Left ventricle myocardium superior (tissue), 1 donor: ENCODE results near the gene CLIP2. TPM values are rescaled to one million over a fixed set of nuclear protein-coding genes. Genes with fewer than 3 reads are reported as not detected.

Experiments used
- ATAC-seq: fragments of 200-7000 bp; cut with Tn5 transposase; one replicate; pipeline ENCODE4 v1.9.1; 2020; ENCODE audit warnings: mild to moderate bottlenecking, moderate library complexity
- DNase-seq: peaks from one replicate; pipeline ENCODE4 v3.0.0-alpha.2; 2020
- intact Hi-C: fragments of 100-400 bp; cut with micrococcal nuclease; formaldehyde crosslinking; loops from one replicate; pipeline ENCODE4 v1.11.0; 2022
- total RNA-seq: library from RNA; stranded (reverse); fragmentation: NEBNext Ultra II Directional; extraction: Animal tissue kit (Norgen Biotek cat#: 25700); gene quantifications from one replicate; pipeline ENCODE4 v1.2.1, GENCODE V29; 2021
- donor health status: DM: no; HTN: yes; CAD: no; lungs with severe emphysema.

The CLIP2 gene
- total RNA-seq, 1 donor from 2014 or later = 6.9 TPM

DNA sequence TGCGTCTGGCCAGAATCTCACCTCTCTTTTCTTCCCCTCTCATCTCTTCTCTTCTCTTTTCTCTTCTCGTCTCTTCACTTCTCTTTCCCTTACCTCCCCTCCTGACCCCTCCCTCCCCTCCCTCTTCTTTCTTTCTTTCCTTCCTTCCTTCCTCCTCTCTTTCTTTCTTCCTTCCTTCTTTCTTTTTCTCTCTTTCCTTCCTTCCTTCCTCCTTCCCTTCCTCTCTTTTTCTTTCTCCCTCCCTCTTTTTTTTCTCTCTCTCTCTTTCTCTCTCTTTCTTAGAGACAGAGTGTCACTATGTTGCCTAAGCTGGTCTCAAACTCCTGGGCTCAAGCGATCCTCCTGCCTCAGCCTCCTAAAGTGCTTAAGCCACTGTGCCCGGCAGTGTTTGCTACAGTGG lies 159.9 kb downstream of the CLIP2 start:
- intact Hi-C loops = no loop called here
- DNase-seq = no peak
- no peak for ATAC-seq

DNA sequence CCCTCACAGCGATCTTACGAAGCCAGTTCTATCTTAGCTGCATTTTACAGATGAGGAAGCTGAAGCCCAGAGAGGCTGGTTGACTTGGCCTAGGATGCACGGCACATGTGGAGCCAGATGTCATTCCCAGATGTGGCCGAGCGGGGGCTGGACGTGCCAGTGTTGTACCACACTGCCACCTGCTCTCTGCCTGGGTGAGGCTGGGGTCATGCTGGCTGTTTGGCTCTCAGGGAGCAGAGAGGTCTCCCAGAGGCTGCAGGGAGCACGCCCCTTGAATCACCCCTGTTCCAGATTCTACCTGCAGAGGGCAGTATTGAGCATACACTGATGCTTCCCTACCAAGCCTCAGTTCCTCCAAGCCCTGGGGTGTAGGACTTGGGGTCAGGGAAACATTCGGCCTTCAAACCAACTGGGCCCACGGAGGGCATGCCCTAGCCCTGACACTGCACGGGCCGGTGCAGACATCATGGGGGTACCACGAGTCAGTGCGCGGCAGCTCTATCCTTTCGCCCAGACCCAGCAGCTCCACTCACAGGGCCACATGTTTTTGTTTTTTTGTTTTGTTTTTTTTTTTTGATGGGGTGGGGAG lies 160.7 kb downstream of the CLIP2 start:
- ATAC-seq (peak; percentile 20), DNase-seq (peak; percentile 29)
- intact Hi-C loops = no loop called here

GRCh38 chr7:74452748-74453321 lies 163.6 kb downstream of the CLIP2 start:
- DNase-seq (peak; percentile 33), ATAC-seq (peak; percentile 23)
- intact Hi-C loops = no loop called here

DNA sequence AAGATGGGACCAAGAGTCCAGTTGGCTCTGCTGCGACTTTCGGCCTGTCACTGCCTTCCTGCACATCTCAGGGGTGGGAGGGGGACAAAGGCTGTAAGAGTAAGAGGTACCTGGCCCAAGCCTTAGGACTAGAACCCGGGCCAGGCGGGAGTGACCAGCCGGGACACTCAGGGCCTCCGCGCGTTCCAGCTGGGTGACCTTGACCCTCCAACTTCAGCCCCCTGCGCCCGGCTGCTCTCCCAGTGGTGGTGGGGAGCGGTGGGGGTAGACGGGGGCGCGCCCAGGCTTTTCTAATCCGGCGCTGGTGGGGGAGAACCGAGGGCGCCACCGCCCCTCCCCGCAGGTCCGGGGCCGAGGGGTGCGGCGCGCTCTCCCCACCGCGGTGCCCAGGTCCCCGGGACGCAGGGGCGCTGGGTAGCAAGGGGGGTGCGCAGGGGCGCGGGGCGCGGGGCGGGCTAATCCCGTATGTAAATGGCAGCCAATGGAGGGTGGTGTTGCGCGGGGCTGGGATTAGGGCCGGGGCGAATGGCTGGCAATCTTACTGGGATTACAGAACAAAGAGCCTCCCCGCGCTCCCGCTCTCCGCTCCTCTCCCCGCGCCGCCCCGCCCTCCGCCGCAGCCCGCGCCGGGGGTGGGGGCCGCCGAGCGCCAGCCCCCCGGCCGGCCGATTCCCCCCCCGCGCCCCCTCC lies 164.3 kb downstream of the CLIP2 start, which contains the start of gene GTF2IRD1:
Gene GTF2IRD1, plus strand, starts transcription at position 585 of the 690 bp plus-strand sequence. CDS start 54,175 bp downstream, outside the sequence.
- peak; percentile 57 for ATAC-seq
- intact Hi-C loops = no loop called here
- peak; percentile 81 for DNase-seq

DNA sequence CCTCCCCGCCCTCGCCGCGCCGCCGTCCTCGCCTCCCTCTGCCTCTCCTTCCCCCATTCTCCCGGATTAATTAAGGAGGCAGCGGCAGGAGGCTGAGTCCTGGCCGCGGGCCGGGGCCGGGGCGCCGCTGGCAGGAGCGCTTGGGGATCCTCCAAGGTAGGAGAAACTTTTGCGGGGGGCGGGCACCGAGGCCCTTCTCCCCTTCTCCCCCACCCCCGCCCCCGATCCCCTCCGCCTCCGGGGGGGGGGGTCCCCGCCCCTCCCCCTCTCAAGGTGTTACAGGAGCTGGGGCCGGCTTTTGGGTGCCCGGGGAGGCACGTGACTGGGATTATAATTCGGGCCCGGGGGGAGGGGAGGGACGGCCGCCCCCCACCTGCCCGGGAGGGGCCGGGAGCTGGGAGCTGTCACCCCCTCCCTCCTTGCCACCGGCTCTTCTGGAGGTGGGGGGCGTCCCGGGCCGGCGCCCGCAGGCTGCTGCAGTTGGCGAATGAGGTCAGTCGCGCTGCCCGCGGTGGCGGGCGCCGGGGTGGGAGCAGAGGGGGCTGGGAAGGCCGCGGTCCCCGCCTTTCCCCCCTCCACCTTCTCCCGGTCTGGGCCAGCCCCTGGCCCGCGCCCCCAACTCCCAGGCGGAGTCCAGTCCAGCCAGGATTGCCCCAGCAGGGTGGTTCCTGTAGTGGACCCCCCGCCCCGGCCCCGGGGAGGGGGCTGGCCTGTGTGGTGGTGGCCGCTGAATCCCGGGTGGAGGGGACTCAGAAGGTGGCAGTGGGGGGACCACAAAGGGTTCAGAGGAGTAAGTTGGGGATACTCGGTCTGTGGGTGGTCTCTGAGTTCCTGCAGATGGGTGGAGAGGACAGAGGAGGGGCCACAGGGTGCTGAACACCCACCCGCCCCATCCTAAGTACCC lies 165.1 kb downstream of the CLIP2 start:
- ATAC-seq (peak; percentile 29), DNase-seq (peak; percentile 54)
- intact Hi-C loops = no loop called here

GRCh38 chr7:74454925-74455288 lies 165.7 kb downstream of the CLIP2 start:
- ATAC-seq (peak; percentile 23), DNase-seq (peak; percentile 37)
- intact Hi-C loops = no loop called here

GRCh38 chr7:74455291-74455804 lies 166.1 kb downstream of the CLIP2 start:
- intact Hi-C loops = no loop called here
- DNase-seq = peak; percentile 81
- peak; percentile 72 for ATAC-seq

Other genes starting within 250 kb of the CLIP2 start
- gene LIMK1, start 205.6 kb upstream of the CLIP2 start, total RNA-seq = 9.4 TPM
- gene EIF4H, start 115.1 kb upstream of the CLIP2 start, total RNA-seq = 172 TPM
- 2.7 TPM for gene LAT2, start 79.4 kb upstream of the CLIP2 start, total RNA-seq
- gene RFC2, start 35.0 kb upstream of the CLIP2 start, total RNA-seq = 10.5 TPM
- 19.5 TPM for gene GTF2IRD1, start 164.5 kb downstream of the CLIP2 start, total RNA-seq